Activated CD4-positive, alpha-beta T cell treated with anti-CD3 and anti-CD28 coated beads, Interleukin-2, amount 50 U/mL, for 1 hour (primary cell): Measurements from ENCODE around the gene AOAH.

Experiments used
- DNase-seq: peaks from one replicate; pipeline ENCODE4 v3.0.0-alpha.2; 2020

AOAH gene

GRCh38 chr7:36599645-36600313, 124.5 kb downstream of the AOAH start:
- no peak for DNase-seq

GRCh38 chr7:36598054-36598674, 126.1 kb downstream of the AOAH start:
- no peak for DNase-seq

GRCh38 chr7:36597090-36597773, 127.1 kb downstream of the AOAH start:
- no peak for DNase-seq

- DNase-seq = no peak
Measured at GRCh38 chr7:36594445-36594844, 129.8 kb downstream of the AOAH start.

GRCh38 chr7:36591636-36592035, 132.7 kb downstream of the AOAH start:
- DNase-seq = no peak

- no peak for DNase-seq
Measured at GRCh38 chr7:36589391-36589790, 134.9 kb downstream of the AOAH start.

GRCh38 chr7:36583318-36583717, 141.0 kb downstream of the AOAH start:
- DNase-seq = no peak

GRCh38 chr7:36575832-36576231, 148.5 kb downstream of the AOAH start:
- no peak for DNase-seq

- DNase-seq = no peak
Measured at GRCh38 chr7:36573066-36573465, 151.2 kb downstream of the AOAH start.

- no peak for DNase-seq
Measured at GRCh38 chr7:36571190-36571560, 153.1 kb downstream of the AOAH start.

GRCh38 chr7:36570528-36571189, 153.6 kb downstream of the AOAH start:
- no peak for DNase-seq

GRCh38 chr7:36568452-36568849, 155.8 kb downstream of the AOAH start:
- DNase-seq = no peak

GRCh38 chr7:36567699-36568451, 156.4 kb downstream of the AOAH start:
- DNase-seq = no peak

GRCh38 chr7:36565792-36566356, 158.4 kb downstream of the AOAH start:
- DNase-seq = no peak

- DNase-seq = no peak
Measured at GRCh38 chr7:36564489-36564888, 159.8 kb downstream of the AOAH start.

- no peak for DNase-seq
Measured at GRCh38 chr7:36563706-36564327, 160.5 kb downstream of the AOAH start.

- no peak for DNase-seq
Measured at GRCh38 chr7:36562121-36562520, 162.2 kb downstream of the AOAH start.

GRCh38 chr7:36549029-36549428, 175.3 kb downstream of the AOAH start:
- no peak for DNase-seq

GRCh38 chr7:36547416-36547815, 176.9 kb downstream of the AOAH start:
- no peak for DNase-seq

- DNase-seq = no peak
Measured at GRCh38 chr7:36546331-36546730, 178.0 kb downstream of the AOAH start.

GRCh38 chr7:36545291-36545690, 179.0 kb downstream of the AOAH start:
- no peak for DNase-seq

GRCh38 chr7:36538126-36538525, 186.2 kb downstream of the AOAH start:
- DNase-seq = no peak
